ENCODE results near the gene UNC13A. TPM values are rescaled to one million over a fixed set of nuclear protein-coding genes. Genes with fewer than 3 reads are reported as not detected.

Gene UNC13A
- total and polyA plus RNA-seq, 2 donors (not counting 3 experiments of a cell fraction or from before 2014, with no cell fraction given): 0.04 to 0.09 TPM

GRCh38 chr19:17716309-17716929 lies 28.3 kb upstream of the UNC13A start:
- no peaks in the 10 kb centered on the region for H3K9me3 ChIP-seq (replicated peaks; ENCODE audit: control insufficient read depth, insufficient read depth, low read length)
- intact Hi-C loops (cut with micrococcal nuclease) (no loop called here), dilution Hi-C loops (cut with MboI; ENCODE audit: extremely low pct_ligation_motif_present, low sequenced_read_pairs) (no loop called here)
- H4K20me1 ChIP-seq (replicated peaks; ENCODE audit: control insufficient read depth, extremely low read depth, insufficient read depth, low read length): no peaks in the 10 kb centered on the region
- no peak overlapping the region for H3K9ac ChIP-seq (replicated peaks; ENCODE audit: extremely low read depth, insufficient read depth, low read length)
- no peaks in the 10 kb centered on the region for H3K36me3 ChIP-seq (ENCODE audit: control insufficient read depth in 2 of 2, extremely low read depth in 1 of 2, insufficient read depth in 2 of 2, low read length in 2 of 2)
- CTCF ChIA-PET: interaction anchor here (0.5 to 1.5 kb wide), 4 partner anchors 14 to 50 kb away, joined by 3 to 6 read pairs (median 3); no protein-coding TSS in a partner anchor
- H3K9me1 ChIP-seq (replicated peaks; ENCODE audit: control insufficient read depth, extremely low read depth, insufficient read depth, low read length): no peaks in the 10 kb centered on the region
- H3K79me2 ChIP-seq (ENCODE audit: control insufficient read depth, insufficient read depth, low read length): peaks cover 21% of the 10 kb centered on the region
- TF ChIP-seq FOS (IDR thresholded peaks at IDR 0.05; ENCODE audit: borderline replicate concordance, insufficient read depth, low read length): no peak
- TF ChIP-seq GATA2 (IDR thresholded peaks at IDR 0.05; ENCODE audit: insufficient read depth, insufficient read length, low read depth, low read length): no peak
- peak; percentile 7 to 10 for TF ChIP-seq CTCF (IDR thresholded peaks at IDR 0.05; ENCODE audit: extremely low read depth in 1 of 2, insufficient read depth in 1 of 2, low read depth in 1 of 2, low read length in 2 of 2)
- no peak for TF ChIP-seq MAX (IDR thresholded peaks at IDR 0.05; ENCODE audit: insufficient read depth, insufficient read length)
- no peak for TF ChIP-seq POLR2A (IDR thresholded peaks at IDR 0.05; ENCODE audit: low read depth, low read length)
- BruUV-seq (replicated peaks): no TSS peak
- no peak overlapping the region for H3K4me2 ChIP-seq (ENCODE audit: insufficient read depth, low read length)
- H2AFZ ChIP-seq (ENCODE audit: low read depth, low read length): no peak overlapping the region
- no peaks in the 10 kb centered on the region for H3K27me3 ChIP-seq (ENCODE audit: control insufficient read depth in 2 of 2, insufficient read depth in 2 of 2, low read length in 2 of 2)
- no peak for DNase-seq (ENCODE audit: low read depth, low spot score)
- FAIRE-seq: peak; percentile 33
- no peak overlapping the region for H3K4me3 ChIP-seq (replicated peaks in 1 of 3; ENCODE audit: insufficient read depth in 1 of 3, low read depth in 1 of 3, low read length in 3 of 3)
- POLR2A ChIA-PET: no interaction called here
- H3K4me1 ChIP-seq (ENCODE audit: control insufficient read depth, extremely low read depth, insufficient read depth, low read length): peaks cover 23% of the 10 kb centered on the region
- no peak overlapping the region for H3K27ac ChIP-seq (ENCODE audit: insufficient read depth, low read depth, low read length)

All from endothelial cell of umbilical vein (primary cell).